Thyroid gland (tissue), 4 donors: ENCODE data around the gene NME7. TPM values are rescaled to one million over a fixed set of nuclear protein-coding genes. Genes with fewer than 3 reads are reported as not detected.

Experiments
- DNase-seq, 2 donors: peaks; one replicate each; pipeline ENCODE4 v3.0.0-alpha.2; 2019
- H3K27ac ChIP-seq, 3 donors: fragments of 200-600 bp; sonication (generic); 1 replicate in 2 of 3; 2 replicates in 1 of 3; pipeline ENCODE4 v1.5.1; 2016 to 2019; ENCODE audit warnings: mild to moderate bottlenecking in 1 of 3, moderate library complexity in 1 of 3
- H3K27me3 ChIP-seq: fragments of 200-600 bp; sonication (generic); one replicate; pipeline ENCODE4 v1.5.1; 2019
- H3K36me3 ChIP-seq, 2 donors: fragments of 200-600 bp; sonication (generic); one replicate each; pipeline ENCODE4 v1.5.1; 2016 to 2019
- H3K4me1 ChIP-seq, 2 donors: fragments of 200-600 bp; sonication (generic); one replicate each; pipeline ENCODE4 v1.5.1; 2017 to 2019
- H3K4me3 ChIP-seq, 3 donors: fragments of 200-600 bp; sonication (generic); replicated peaks in 1 of 3; 1 replicate in 2 of 3; 2 replicates in 1 of 3; pipeline ENCODE4 v1.5.1; 2016; ENCODE audit warnings: mild to moderate bottlenecking in 1 of 3
- H3K9me3 ChIP-seq: fragments of 200-600 bp; sonication (generic); one replicate; pipeline ENCODE4 v1.5.1; 2017
- POLR2A ChIP-seq, 2 donors: fragments of 450-650 bp; IDR thresholded peaks; one replicate each; pipeline ENCODE4 v1.6.1; 2017; ENCODE audit warnings: antibody characterized with exemption in 2 of 2, mild to moderate bottlenecking in 2 of 2, moderate library complexity in 1 of 2
- WGBS, 2 donors: methylation state at CpG; one replicate each; pipeline ENCODE4 v1.1.5; 2017; 5-methylcytosine and 5-hydroxymethylcytosine counted together
- intact Hi-C: fragments of 100-400 bp; cut with DNase I; formaldehyde crosslinking; loops from one replicate; pipeline ENCODE4 v1.15.1; 2023
- total RNA-seq, 4 donors: library from RNA; depleted of rRNA; stranded (reverse); fragments of >200 nt; gene quantifications; one replicate each; pipeline ENCODE4 v1.2.3, GENCODE V29; 2016
- TF ChIP-seq, protein P1 (sequence below), 6 experiments: fragments of 200-600 bp in 3 of 6; fragments of 450-650 bp in 3 of 6; sonication (generic) in 3 of 6; IDR thresholded peaks; one replicate each; pipeline ENCODE4 v1.5.1; 2016 to 2019; ENCODE audit warnings: antibody characterized with exemption in 6 of 6, mild to moderate bottlenecking in 2 of 6, inconsistent platforms in 1 of 6, moderate library complexity in 1 of 6

NME7 gene
- total RNA-seq, 4 donors from 2014 or later: 26.3 to 44.9 (median 36.4) TPM

DNA sequence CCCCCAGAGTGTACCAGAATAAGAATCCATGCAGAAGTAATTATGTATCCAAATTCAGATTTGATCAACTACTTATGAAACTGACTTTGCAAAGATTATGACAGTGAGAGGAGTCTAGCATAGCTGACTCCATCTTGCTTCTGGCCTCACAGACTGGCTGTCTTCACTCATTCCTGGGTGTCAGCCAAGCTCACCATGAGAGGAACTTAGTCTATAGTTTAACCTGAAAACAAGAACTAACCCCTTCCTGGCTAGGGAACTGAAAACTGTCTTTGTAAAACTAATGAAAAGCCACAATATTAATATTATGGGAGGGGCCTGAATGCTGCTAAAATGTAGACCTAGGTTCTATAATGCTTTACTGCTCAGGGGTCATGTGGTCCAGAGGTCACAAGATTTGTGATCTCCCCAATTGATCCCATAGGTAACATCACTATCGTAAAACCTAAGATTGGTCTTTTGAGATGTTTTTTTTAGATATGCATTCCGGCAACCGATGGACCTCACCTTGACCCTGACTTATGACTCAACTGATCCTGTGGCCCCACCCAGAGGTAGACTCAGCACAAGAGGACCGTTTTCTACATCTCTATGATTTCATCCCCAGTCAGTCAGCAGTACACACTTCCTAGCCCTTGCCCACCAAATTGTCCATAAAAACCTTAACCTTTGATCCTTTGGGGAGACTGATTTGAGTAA lies 206.0 kb downstream of the NME7 start:
- Histone ChIP-seq H3K27me3 (no peaks in the 10 kb centered on the region), H3K9me3 (no peaks in the 10 kb centered on the region), H3K36me3 (no peaks in the 10 kb centered on the region), H3K4me3 (no peak overlapping the region), H3K4me1 (peaks cover 5 to 15% of the 10 kb centered on the region in 2 donors), H3K27ac (peak overlapping the region; percentile 10 to 73 (median 69))
- DNase-seq: no peak
- TF ChIP-seq, protein P1, sequence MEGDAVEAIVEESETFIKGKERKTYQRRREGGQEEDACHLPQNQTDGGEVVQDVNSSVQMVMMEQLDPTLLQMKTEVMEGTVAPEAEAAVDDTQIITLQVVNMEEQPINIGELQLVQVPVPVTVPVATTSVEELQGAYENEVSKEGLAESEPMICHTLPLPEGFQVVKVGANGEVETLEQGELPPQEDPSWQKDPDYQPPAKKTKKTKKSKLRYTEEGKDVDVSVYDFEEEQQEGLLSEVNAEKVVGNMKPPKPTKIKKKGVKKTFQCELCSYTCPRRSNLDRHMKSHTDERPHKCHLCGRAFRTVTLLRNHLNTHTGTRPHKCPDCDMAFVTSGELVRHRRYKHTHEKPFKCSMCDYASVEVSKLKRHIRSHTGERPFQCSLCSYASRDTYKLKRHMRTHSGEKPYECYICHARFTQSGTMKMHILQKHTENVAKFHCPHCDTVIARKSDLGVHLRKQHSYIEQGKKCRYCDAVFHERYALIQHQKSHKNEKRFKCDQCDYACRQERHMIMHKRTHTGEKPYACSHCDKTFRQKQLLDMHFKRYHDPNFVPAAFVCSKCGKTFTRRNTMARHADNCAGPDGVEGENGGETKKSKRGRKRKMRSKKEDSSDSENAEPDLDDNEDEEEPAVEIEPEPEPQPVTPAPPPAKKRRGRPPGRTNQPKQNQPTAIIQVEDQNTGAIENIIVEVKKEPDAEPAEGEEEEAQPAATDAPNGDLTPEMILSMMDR (IDR thresholded peaks at IDR 0.05): no peak
- no peak for TF ChIP-seq POLR2A (IDR thresholded peaks at IDR 0.05)
- intact Hi-C loops: no loop called here
- WGBS, 2 donors: 85 to 94% methylated on average over 4 of the region's 4 CpGs

DNA sequence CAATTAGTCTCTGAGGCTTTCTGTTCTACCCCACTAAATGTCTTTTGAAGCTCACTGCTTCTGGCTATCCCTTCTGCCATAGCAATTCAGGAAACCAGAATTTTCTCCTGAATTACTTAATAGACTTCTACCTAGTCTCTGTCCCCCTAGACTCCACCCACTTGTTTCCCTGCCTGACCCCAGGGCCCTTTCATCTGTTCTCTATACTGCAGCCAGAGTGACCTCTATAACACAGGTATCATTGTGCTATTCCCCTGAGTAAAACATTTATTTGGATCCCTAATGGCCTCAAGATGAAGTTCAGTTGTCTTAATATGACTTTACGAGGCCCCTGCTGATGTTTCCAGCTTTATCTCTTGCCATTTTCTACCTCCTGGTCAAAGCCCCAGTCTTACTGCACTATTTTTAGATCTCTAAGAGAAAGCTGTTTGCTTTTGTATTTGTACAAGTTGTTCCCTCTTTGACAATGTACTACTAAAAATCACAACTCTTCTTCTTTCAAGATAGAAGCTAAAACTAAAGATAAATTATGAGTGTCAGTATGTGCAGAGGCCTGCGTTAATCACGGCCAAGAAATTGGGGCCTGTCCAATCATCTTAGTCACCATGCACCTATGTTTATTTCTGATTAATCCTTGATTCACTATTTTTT lies 206.6 kb downstream of the NME7 start:
- no peak for DNase-seq
- WGBS, 2 donors: 71 to 87% methylated on average over 3 of the region's 3 CpGs
- Histone ChIP-seq H3K9me3 (no peaks in the 10 kb centered on the region), H3K27ac (peak overlapping the region; percentile 10 to 73 (median 69)), H3K4me3 (no peak overlapping the region), H3K27me3 (no peaks in the 10 kb centered on the region), H3K4me1 (peaks cover 5 to 15% of the 10 kb centered on the region in 2 donors), H3K36me3 (no peaks in the 10 kb centered on the region)
- TF ChIP-seq POLR2A (IDR thresholded peaks at IDR 0.05): no peak
- TF ChIP-seq, protein P1 (IDR thresholded peaks at IDR 0.05): no peak
- intact Hi-C loops: no loop called here

DNA sequence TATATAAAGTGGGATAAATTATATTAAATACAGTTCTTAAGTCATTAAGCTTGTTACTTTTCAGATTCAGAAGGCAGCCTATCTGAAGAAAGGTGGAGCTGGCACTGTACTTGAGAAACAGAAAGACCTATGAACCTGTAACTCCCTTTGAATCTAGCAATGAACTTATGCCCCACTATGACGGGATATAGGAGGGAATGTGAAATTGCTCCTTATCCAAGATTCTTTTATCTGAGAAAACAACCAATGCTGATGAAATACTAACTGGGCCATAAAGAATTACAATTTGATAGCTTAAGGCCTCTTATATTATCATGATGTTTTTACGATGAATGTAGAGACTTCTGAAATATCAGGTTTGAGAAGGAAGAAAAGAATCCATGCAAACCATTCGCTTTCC lies 211.0 kb downstream of the NME7 start:
- DNase-seq: no peak
- TF ChIP-seq, protein P1 (IDR thresholded peaks at IDR 0.05): no peak
- TF ChIP-seq POLR2A (IDR thresholded peaks at IDR 0.05): no peak
- Histone ChIP-seq H3K36me3 (no peaks in the 10 kb centered on the region), H3K9me3 (no peaks in the 10 kb centered on the region), H3K27ac (no peak overlapping the region), H3K4me1 (peaks cover 5 to 12% of the 10 kb centered on the region in 2 donors), H3K27me3 (no peaks in the 10 kb centered on the region), H3K4me3 (no peak overlapping the region)
- intact Hi-C loops: no loop called here
- WGBS, 2 donors: 64 to 98% methylated on average over 3 of the region's 3 CpGs

DNA sequence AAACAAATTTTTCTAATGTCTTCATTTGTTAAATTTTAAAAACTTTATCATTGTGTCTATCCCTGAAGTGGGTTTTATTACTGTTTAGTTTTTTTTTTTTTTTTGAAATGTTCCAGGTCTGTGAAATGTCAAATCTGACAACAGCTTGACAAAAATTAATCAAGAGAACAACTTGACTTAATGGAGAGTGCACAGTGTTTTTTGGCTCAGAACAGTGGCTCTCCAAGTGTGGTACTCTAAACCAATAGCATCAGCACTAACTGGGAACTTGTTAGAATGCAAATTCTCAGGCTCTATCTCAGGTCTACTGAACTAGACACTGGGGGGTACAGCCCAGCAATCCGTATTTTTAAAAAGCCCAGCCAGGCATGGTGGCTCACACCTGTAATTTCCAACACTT lies 211.9 kb downstream of the NME7 start:
- no peak for DNase-seq
- no peak for TF ChIP-seq POLR2A (IDR thresholded peaks at IDR 0.05)
- no peaks in the 10 kb centered on the region for H3K27me3 ChIP-seq
- H3K4me1 ChIP-seq: peaks cover 1 to 4% of the 10 kb centered on the region in 2 donors
- H3K36me3 ChIP-seq: no peaks in the 10 kb centered on the region
- WGBS, 2 donors: 63 to 80% methylated on average over 1 of the region's 1 CpG
- intact Hi-C loops: no loop called here
- no peak overlapping the region for H3K27ac ChIP-seq
- H3K4me3 ChIP-seq: no peak overlapping the region
- H3K9me3 ChIP-seq: no peaks in the 10 kb centered on the region

DNA sequence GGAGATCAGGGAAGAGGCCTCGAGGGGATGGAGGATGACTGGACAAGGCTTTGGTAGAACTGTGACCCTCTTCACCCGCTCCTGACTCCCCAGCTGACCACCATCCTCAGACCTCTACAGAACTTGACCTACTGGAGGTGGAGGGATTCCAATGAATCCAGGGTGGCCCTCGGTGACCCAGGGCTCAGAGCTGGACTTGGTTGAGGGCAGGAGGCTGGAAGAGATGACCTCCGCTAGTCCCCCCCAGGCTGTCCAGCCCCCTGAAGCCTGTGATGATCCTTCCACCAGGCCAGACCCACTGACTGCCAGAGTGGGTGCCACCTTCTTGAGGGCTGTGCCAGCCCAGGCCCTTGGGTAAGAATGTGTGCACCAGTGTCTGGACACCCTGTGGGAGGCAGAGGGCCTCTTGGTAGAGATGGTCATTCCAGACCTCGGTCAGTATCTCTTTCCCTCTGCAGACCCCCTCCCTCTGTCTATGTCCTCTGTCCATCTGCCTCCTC lies 216.2 kb downstream of the NME7 start:
- Histone ChIP-seq H3K9me3 (no peaks in the 10 kb centered on the region), H3K4me1 (no peaks in the 10 kb centered on the region), H3K4me3 (no peak overlapping the region), H3K36me3 (no peaks in the 10 kb centered on the region), H3K27me3 (no peaks in the 10 kb centered on the region), H3K27ac (no peak overlapping the region)
- intact Hi-C loops: no loop called here
- no peak for TF ChIP-seq POLR2A (IDR thresholded peaks at IDR 0.05)
- TF ChIP-seq, protein P1 (IDR thresholded peaks at IDR 0.05): no peak
- DNase-seq: no peak
- WGBS, 2 donors: 94 to 96% methylated on average over 4 to 5 of the region's 5 CpGs
